T1000 (cell line): ENCODE results near the gene BEND7.
A peak's percentile ranks its signal among the peaks of the same experiment; 100 is the strongest.
"Not testable (repeated sequence)": the region's sequence is repeated elsewhere in the genome, so short reads cannot be mapped to it uniquely, and the experiment has no call there.

Experiments used
- DNase-seq: peaks from one replicate; lab custom pipeline; 2025; ENCODE audit warnings: mixed read lengths; lab: John Stamatoyannopoulos, UW

Gene BEND7

DNA sequence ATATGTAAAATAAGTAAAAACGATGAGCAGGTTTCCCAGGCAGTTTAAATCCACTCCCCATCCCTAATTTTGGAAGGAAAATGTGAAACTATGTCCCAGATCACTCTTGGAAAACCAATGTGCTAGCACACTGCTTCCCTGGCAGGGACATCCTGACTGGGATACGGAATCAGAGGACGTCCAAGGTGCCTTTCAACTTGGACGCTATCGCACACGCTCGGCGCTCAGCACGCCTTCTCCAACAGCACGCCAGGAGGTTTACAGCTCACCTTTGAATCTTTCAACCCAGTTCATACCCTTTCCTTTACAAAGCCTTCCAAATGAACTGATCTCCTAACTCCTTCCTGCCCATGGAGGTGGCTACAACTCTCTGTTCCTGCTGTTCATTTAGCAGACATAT is 47.1 kb downstream of the BEND7 start:
- DNase-seq = no peak

DNA sequence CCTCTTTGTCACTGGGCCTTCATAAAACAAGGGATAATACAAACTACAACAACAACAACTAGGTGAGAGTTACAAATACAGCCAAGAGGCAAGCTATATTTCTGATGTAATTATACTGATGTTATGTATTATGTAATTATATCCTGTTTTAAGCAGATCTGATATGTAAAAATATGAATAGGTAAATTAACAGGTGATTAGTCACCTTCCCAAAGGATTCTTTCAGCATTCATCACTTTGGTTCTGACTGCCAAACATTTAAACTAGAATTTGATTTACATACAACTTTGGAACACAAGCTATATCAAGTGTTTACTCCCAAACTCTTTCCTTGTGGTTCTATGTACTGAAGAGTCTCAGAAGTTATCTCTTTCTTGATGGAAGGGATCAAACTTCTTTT is 53.7 kb downstream of the BEND7 start:
- DNase-seq = no peak

GRCh38 chr10:13473986-13474385 is 54.8 kb downstream of the BEND7 start:
- no peak for DNase-seq

DNA sequence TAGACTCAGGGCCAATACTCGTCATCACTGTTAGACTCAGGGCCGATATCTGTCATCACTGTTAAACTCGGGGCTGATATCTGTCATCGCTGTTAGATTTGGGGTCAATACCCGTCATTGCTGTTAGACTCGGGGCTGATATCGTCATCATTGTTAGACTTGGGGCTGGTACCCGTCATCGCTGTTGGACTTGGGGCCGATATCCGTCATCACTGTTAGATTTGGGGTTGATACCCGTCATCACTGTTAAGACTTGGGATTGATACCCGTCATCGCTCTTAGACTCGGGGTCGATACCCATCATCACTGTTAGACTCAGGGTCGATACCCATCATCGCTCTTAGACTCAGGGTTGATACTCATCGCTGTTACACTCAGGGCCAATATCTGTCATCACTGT is 56.5 kb downstream of the BEND7 start:
- no peak for DNase-seq

DNA sequence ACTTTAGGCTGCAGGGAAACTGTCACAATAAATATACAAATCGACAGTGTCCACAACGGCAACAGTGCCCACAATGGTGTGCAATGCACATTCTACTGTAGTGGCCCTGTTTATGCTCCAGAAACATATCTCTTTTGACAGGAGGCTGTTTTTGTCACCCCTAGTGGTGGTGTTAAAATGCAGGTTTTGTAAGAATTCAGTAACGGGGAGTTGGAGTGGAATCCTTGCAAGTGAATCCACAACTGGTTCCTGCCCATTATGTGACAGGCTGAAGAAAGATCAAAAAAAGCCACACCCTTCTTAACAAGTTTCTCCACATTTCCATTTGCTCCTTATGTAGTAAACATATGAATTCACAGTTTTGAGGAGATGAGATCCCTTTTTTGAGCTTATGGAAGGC is 58.5 kb downstream of the BEND7 start:
- no peak for DNase-seq

- no peak for DNase-seq
These were observed 66.3 kb downstream of the BEND7 start for GRCh38 chr10:13462551-13462950.

DNA sequence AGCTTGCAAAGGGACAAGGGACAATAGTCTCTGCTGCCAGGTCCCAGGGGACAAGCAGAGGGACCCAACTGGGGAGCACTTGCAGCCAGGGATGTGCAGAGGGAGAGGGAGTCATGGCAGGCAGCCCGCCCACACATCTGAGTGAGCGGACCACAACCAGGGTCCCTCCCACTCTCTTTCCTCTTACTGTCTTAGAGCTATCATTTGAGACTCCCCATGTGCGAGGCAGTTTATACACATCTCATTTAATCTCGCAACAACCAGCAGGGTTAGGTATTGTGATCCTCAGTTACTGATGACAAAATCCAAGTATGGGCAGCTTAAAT is 70.2 kb downstream of the BEND7 start:
- DNase-seq = no peak

DNA sequence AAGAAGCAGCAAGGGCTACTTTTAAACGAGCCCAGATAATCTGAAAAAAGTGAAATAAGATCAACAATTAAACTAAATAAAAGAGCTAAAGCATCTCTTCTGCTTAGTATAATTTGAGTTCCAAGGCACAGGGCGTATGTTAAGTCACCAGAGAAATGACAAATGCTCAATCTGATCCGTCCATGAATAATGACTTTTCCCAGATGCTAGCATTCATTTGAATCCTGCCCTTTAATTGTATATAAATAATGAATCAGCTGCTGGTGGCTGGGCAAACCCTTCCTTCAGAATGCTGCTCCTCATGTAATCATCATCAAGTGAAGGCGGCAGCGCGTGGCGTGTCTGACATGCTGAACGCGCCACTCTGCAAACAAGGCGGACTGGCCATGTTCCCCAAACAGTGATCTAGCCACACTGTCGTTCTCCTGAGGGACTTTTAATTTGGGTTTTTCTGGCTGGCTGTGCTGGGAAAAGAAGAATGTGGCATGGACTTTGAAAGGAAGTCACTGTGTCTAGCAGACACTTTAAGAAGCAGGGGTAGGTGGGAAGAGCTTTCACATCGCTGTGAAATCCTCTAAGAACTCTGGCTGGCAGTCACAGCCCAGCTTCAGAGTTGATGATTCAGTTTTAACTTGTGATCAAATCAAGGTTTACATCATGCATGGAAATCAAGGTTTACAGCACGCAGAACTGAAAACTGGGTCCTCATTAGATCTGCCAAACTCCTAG is 70.7 kb downstream of the BEND7 start:
- no peak for DNase-seq

DNA sequence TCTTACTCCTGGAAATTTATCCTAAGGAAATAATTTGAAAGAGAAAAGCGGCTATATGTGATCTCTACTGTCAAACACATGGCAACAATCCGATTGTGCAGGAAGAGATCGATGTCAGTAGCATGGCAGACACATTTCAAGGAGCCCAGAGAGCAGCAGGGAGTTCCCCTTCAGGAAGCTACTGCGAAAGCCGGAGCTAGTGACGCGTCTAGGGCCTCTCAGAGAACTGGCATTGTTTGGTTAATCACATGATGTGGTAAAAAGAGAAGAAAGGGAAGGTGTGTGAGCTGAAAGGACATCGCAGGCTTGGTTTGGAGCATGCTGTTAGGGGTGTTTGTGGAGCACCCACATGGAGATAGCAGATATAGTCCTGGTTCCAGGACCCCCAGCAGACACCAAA is 74.9 kb downstream of the BEND7 start:
- DNase-seq = no peak

GRCh38 chr10:13450069-13450468 is 78.7 kb downstream of the BEND7 start:
- DNase-seq = no peak

DNA sequence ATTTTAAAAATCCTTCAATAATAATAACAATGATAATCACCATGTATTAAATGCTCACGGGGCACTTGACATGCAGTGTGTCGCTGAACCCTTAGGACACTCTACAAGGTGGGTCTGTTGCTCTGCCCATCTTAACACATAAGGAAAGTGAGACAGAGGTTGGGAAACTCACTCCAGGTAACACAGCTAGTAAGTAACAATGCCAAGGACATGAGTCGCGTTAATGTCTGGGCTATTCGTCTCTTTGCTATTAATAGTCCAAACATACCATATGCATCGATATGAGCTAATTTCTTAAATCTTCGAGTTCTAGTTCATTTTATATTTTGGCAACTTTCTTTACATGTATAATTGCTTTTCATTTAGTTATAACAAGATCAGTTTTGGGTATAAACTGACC is 79.5 kb downstream of the BEND7 start:
- DNase-seq = no peak

GRCh38 chr10:13448216-13448615 is 80.6 kb downstream of the BEND7 start:
- DNase-seq = no peak

- DNase-seq = no peak
These were observed 83.0 kb downstream of the BEND7 start for GRCh38 chr10:13445656-13446400.

DNA sequence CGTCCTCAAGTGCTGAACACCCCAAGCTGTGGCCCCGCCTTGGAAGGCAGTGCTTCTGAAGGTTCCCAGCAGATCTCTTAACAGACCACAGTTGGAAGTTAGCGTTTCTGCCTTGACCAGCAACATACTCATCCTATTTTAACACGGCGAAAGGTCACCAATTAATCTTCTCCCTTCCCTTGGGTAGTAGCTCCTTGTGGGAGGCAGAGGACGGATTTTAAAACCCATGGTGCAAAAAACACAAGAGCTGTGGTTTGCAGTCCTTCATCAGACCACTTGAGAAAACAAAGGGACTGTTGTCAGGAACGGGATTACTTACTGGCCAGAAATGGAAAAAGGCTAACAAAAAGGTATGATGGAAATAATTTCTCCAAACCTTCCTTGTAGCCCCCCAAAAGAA is 87.3 kb downstream of the BEND7 start:
- DNase-seq = no peak

DNA sequence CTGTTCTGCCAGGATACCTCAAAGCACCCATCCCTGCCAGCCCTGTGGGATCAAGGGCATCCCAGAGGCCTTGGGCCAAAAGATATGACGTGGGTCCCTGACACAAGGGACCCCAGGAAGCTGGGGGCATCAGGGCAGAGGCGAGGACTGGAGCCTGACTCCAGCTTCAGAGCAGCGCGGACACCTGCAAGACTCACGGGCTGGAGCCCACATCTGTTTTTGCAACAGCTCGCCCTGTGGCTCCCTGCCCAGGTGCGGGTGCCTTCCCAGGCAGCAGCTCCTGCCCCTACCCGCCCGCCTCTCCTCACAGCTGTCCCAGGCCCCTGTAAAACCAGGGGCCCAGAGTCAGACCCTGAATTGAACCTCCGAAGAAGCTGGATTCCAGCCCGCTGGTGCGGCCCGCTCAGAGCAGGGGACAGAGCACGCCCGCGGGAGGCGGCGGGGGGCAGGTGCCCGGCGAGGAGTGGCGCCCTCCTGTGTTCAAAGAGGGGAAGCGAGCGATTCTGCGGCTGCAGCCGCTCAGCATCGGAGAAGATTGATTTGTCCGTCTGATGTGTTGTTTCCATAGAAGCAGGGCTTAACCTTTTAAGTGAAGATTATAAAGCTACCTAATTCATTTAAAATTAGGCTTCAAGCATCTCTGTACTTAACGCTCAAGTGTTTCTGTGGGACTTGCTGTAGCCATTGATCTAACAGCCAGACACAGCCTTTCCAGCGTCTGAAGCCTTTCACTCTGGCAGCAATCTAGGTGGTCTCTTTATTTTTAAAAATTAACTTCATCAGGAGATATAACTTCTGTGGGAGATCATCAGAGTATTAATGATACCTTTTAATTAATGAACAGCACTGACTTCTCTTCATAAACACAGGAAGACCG is 88.4 kb downstream of the BEND7 start:
- DNase-seq = peak; percentile 90

DNA sequence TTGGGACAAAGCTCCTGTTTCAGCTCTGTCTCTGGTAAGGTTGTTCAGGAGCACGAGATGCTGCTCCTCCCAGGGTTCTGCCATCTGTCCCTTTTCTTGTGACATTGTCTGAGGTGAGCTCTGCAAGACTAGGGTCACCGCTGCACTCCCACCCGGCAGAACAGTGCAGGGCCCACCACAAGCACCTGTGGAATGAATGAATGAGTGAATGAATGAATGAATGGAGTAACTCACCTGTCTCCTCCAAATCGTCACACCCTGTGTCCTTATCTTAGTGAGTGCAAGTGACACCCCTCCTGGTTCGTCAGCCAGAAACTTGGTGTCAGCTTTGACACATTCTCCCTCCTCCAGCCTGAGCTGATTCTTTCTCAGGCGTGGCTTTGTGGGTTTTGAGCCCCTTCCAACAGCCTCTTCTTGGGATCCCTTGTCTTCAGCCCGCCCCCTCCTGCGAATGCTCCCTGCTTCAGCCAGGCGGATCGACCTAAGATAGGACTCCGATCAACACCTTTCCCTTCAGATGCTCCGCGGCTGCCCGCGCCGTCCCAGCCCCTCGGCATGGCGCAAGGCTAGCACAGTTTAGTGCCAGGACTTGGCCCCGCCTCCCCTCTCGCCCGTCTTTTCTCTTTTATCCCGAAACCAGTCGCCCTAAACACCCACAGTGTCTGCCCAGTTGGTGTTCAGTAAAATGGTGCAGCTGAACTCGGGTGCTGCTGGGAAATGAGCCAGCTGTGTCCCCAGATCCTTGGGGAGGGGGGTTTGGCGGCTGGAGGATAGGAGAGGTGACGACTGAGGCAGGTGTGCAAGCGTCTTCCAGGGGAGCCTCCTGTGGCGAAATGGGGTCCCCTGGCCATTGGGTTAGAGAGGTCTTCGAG is 89.3 kb downstream of the BEND7 start:
- no peak for DNase-seq

GRCh38 chr10:13437026-13437555 is 91.7 kb downstream of the BEND7 start:
- no peak for DNase-seq

DNA sequence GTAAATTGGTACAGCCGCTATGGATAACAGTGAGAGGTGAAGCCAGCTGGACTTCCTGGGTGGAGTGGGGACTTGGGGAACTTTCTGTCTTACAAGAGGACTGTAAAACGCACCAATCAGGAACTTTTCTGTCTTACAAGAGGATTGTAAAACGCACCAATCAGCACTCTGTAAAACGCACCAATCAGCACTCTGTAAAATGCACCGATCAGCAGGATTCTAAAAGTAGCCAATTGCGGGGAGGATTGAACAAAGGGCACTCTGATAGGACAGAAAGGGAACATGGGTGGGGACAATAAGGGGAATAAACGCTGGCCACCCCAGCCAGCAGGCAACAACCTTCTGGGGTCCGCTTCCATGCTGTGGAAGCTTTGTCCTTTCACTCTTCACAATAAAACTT is 100.9 kb downstream of the BEND7 start:
- not testable (repeated sequence) for DNase-seq

- DNase-seq = no peak
These were observed 103.4 kb downstream of the BEND7 start for GRCh38 chr10:13425397-13425796.

GRCh38 chr10:13422800-13423199 is 106.0 kb downstream of the BEND7 start:
- no peak for DNase-seq

- no peak for DNase-seq
These were observed 107.4 kb downstream of the BEND7 start for GRCh38 chr10:13421382-13421917.
